Suprapubic skin (tissue), 3 donors: ENCODE results near the gene MIGA2.

ENCODE experiments used
- POLR2A ChIP-seq, 2 donors: fragments of 450-650 bp; IDR thresholded peaks; one replicate each; pipeline ENCODE4 v1.6.1; 2017; ENCODE audit warnings: antibody characterized with exemption in 2 of 2, mild to moderate bottlenecking in 2 of 2, moderate library complexity in 2 of 2
- TF ChIP-seq, protein P1 (sequence below), 2 donors: fragments of 200-600 bp in 1 of 2; fragments of 450-650 bp in 1 of 2; sonication (generic) in 1 of 2; IDR thresholded peaks; one replicate each; pipeline ENCODE4 v1.5.1; 2016 to 2019; ENCODE audit warnings: antibody characterized with exemption in 2 of 2, mild to moderate bottlenecking in 1 of 2, moderate library complexity in 1 of 2

DNA sequence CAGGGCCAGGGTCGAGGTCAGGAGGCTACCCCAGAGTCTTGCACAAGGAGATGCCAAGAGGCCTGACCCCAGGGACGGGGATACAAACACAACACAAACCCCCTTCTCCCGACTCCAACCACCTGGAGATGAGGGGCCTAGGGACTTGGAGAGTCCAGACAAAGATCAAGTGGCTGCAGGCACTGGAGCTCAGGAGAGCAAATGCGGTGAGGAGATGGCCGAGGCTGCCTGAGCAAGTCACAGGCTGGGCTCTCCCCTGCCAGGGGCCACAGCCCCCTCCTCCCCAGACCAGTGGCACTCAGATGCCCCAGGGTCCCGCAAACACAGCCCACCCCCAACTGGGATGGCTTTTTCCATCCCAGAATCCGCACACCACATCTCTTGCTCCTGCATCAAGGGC lies 24.1 kb upstream of the MIGA2 start:
- TF ChIP-seq, protein P1, sequence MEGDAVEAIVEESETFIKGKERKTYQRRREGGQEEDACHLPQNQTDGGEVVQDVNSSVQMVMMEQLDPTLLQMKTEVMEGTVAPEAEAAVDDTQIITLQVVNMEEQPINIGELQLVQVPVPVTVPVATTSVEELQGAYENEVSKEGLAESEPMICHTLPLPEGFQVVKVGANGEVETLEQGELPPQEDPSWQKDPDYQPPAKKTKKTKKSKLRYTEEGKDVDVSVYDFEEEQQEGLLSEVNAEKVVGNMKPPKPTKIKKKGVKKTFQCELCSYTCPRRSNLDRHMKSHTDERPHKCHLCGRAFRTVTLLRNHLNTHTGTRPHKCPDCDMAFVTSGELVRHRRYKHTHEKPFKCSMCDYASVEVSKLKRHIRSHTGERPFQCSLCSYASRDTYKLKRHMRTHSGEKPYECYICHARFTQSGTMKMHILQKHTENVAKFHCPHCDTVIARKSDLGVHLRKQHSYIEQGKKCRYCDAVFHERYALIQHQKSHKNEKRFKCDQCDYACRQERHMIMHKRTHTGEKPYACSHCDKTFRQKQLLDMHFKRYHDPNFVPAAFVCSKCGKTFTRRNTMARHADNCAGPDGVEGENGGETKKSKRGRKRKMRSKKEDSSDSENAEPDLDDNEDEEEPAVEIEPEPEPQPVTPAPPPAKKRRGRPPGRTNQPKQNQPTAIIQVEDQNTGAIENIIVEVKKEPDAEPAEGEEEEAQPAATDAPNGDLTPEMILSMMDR (IDR thresholded peaks at IDR 0.05) = no peak
- no peak for TF ChIP-seq POLR2A (IDR thresholded peaks at IDR 0.05)
